Islet of Langerhans (tissue), 1 donor: Measurements from ENCODE around the gene PEX7.
"Not testable (repeated sequence)": the region's sequence is repeated elsewhere in the genome, so short reads cannot be mapped to it uniquely, and the experiment has no call there.

Source experiments
- FAIRE-seq: peaks from one replicate; lab custom pipeline; 2011; peaks lifted over from hg19 to GRCh38; lab: Jason Lieb, UNC

Gene PEX7

GRCh38 chr6:136914947-136915346 lies 92.6 kb downstream of the PEX7 start:
- FAIRE-seq = no peak

- no peak for FAIRE-seq
Measured at GRCh38 chr6:136918706-136919105, 96.3 kb downstream of the PEX7 start.

- no peak for FAIRE-seq
Measured at GRCh38 chr6:136920216-136920615, 97.8 kb downstream of the PEX7 start.

GRCh38 chr6:136920671-136921380 lies 98.4 kb downstream of the PEX7 start:
- no peak for FAIRE-seq

- FAIRE-seq = no peak
Measured at GRCh38 chr6:136921381-136921935, 99.1 kb downstream of the PEX7 start.

- no peak for FAIRE-seq
Measured at GRCh38 chr6:136921936-136922684, 99.7 kb downstream of the PEX7 start, which contains the start of gene SLC35D3. SLC35D3 (plus strand) TSS chr6:136922301; CDS start chr6:136922429, 128 bp downstream.

- no peak for FAIRE-seq
Measured at GRCh38 chr6:136922685-136923006, 100.3 kb downstream of the PEX7 start.

- FAIRE-seq = no peak
Measured at GRCh38 chr6:136923116-136923953, 100.9 kb downstream of the PEX7 start.

GRCh38 chr6:136923954-136924673 lies 101.7 kb downstream of the PEX7 start:
- FAIRE-seq = no peak

- FAIRE-seq = no peak
Measured at GRCh38 chr6:136926383-136926782, 104.0 kb downstream of the PEX7 start.

- no peak for FAIRE-seq
Measured at GRCh38 chr6:136927292-136927691, 104.9 kb downstream of the PEX7 start.

- no peak for FAIRE-seq
Measured at GRCh38 chr6:136930528-136930927, 108.1 kb downstream of the PEX7 start.

- no peak for FAIRE-seq
Measured at GRCh38 chr6:136932599-136932998, 110.2 kb downstream of the PEX7 start.

GRCh38 chr6:136945072-136945471 lies 122.7 kb downstream of the PEX7 start:
- FAIRE-seq = no peak

GRCh38 chr6:136945711-136946121 lies 123.3 kb downstream of the PEX7 start:
- no peak for FAIRE-seq

- no peak for FAIRE-seq
Measured at GRCh38 chr6:136947037-136947436, 124.6 kb downstream of the PEX7 start.

GRCh38 chr6:136949957-136950356 lies 127.6 kb downstream of the PEX7 start:
- FAIRE-seq = not testable (repeated sequence)

- no peak for FAIRE-seq
Measured at GRCh38 chr6:136950436-136951126, 128.2 kb downstream of the PEX7 start.

- FAIRE-seq = no peak
Measured at GRCh38 chr6:136952714-136953260, 130.4 kb downstream of the PEX7 start.

GRCh38 chr6:136955123-136955522 lies 132.7 kb downstream of the PEX7 start:
- no peak for FAIRE-seq
